ENCODE measurements around the gene RPF1. TPM values are rescaled to one million over a fixed set of nuclear protein-coding genes. Genes with fewer than 3 reads are reported as not detected.

The RPF1 gene
- total and polyA plus RNA-seq, 2 of the 4 experiments (the other 2 are of a cell fraction): 28.4 to 30.3 TPM

- peak overlapping the region; percentile 35; the same call in 1 of the 2 replicates for H3K56ac ChIP-seq (ENCODE audit: extremely low read depth, insufficient read depth, low read length)
- H4K5ac ChIP-seq (ENCODE audit: low read depth, low read length): no peak overlapping the region; the same call in 1 of the 2 replicates
- peak overlapping the region; percentile 46 to 59; a peak in 3 of 4 replicates for H4K8ac ChIP-seq (ENCODE audit: low read depth in 2 of 2, low read length in 2 of 2)
- H3K27ac ChIP-seq (ENCODE audit: insufficient read depth, low read length): no peak overlapping the region
- H3K4ac ChIP-seq (ENCODE audit: low read depth, low read length): peak overlapping the region; percentile 47
- no peak overlapping the region for H2AFZ ChIP-seq (replicated peaks; ENCODE audit: low read length, poor library complexity)
- no peak overlapping the region for H2AK9ac ChIP-seq (replicated peaks; ENCODE audit: low read depth, low read length, poor library complexity)
- peak overlapping the region; percentile 31 for H2BK5ac ChIP-seq (ENCODE audit: low read depth, low read length, poor library complexity, severe bottlenecking)
- BruUV-seq (replicated peaks): no TSS peak
- H3K9me1 ChIP-seq (ENCODE audit: insufficient read depth, low read length): no peaks in the 10 kb centered on the region
- H2BK15ac ChIP-seq (ENCODE audit: low read depth, low read length): 0 out of 3 replicates have a peak overlapping the region, but pooled peaks have one; percentile 3
- H3K36me3 ChIP-seq (ENCODE audit: control insufficient read depth, insufficient read depth, low read length): no peaks in the 10 kb centered on the region
- intact Hi-C loops (cut with micrococcal nuclease): loop anchor here (1.0 to 5.0 kb wide), 5 partner anchors 56 to 503 kb away; no protein-coding TSS in a partner anchor
- TF ChIP-seq SMC3 (IDR thresholded peaks at IDR 0.05; ENCODE audit: low read depth, low read length) (peak; percentile 99), ELK1 (IDR thresholded peaks at IDR 0.05; ENCODE audit: borderline replicate concordance, low read depth, low read length) (no peak), CTCF (conservative IDR thresholded peaks at IDR 0.05; ENCODE audit: low read depth, low read length) (peak; percentile 85), RAD21 (IDR thresholded peaks at IDR 0.05; ENCODE audit: low read length) (peak; percentile 91)
- peak overlapping the region; percentile 5; the same call in 1 of the 2 replicates for H3K18ac ChIP-seq (ENCODE audit: low read depth, low read length)
- H3K4me2 ChIP-seq (ENCODE audit: low read depth, low read length): peak overlapping the region; percentile 24; the same call in 1 of the 2 replicates
- peak overlapping the region; percentile 81; the same call in 1 of the 2 replicates for H2BK20ac ChIP-seq (ENCODE audit: low read depth, low read length)
- no peaks in the 10 kb centered on the region for H3K79me1 ChIP-seq (ENCODE audit: low read depth in 1 of 2, low read length in 2 of 2)
- ChIA-PET CTCF (interaction anchor here (0.6 to 1.6 kb wide), 6 partner anchors 24 to 292 kb away, joined by 3 to 5 read pairs (median 3); partner anchors contain the start of gene PRKACB), POLR2A (ENCODE audit: unreplicated experiment) (no interaction called here)
- dilution Hi-C loops (cut with HindIII; ENCODE audit: low sequenced_read_pairs, unreplicated experiment): loop anchor here (25.0 kb wide), 1 partner anchor 296 kb away; the partner anchor contains the start of gene PRKACB
- H4K20me1 ChIP-seq (ENCODE audit: insufficient read depth, low read length): no peaks in the 10 kb centered on the region
- H3K23ac ChIP-seq (ENCODE audit: low read depth, low read length): no peak overlapping the region
- DNase-seq (peak; percentile 78), ATAC-seq (ENCODE audit: low read depth) (peak; percentile 85)
- no peak overlapping the region for H4K91ac ChIP-seq (ENCODE audit: insufficient read depth, low read depth, low read length)
- H3K4me1 ChIP-seq (ENCODE audit: control insufficient read depth, insufficient read depth, low read length): no peaks in the 10 kb centered on the region; the same call in 1 of the 2 replicates
- peak overlapping the region; percentile 25; the same call in 1 of the 2 replicates for H2AK5ac ChIP-seq (ENCODE audit: low read depth, low read length)
- peaks cover 2% of the 10 kb centered on the region for H3K9me3 ChIP-seq (ENCODE audit: control insufficient read depth, insufficient read depth, low read length)
- 80% methylated on average over 2 of the region's 11 CpGs; no CpG with 5 or more reads in 1 of the 2 experiments for WGBS, 2 experiments (ENCODE audit: extremely low coverage in 2 of 2, insufficient read length in 1 of 2)
- peak overlapping the region; percentile 69 for H2BK120ac ChIP-seq (ENCODE audit: low read depth, low read length)
- no peak overlapping the region; the same call in 1 of the 2 replicates for H3K14ac ChIP-seq (replicated peaks; ENCODE audit: low read depth, low read length)
- H3K4me3 ChIP-seq (ENCODE audit: insufficient read depth, low read depth, low read length): no peak overlapping the region
- no peak overlapping the region; the same call in 1 of the 2 replicates for H3K9ac ChIP-seq (ENCODE audit: low read depth, low read length)
- no peaks in the 10 kb centered on the region for H3K27me3 ChIP-seq (ENCODE audit: control insufficient read depth, insufficient read depth, low read length)
- in situ Hi-C loops (cut with MboI; ENCODE audit: low sequenced_read_pairs): loop anchor here (5.0 to 25.0 kb wide), 3 partner anchors 286 to 509 kb away; no protein-coding TSS in a partner anchor
These were observed 45.6 kb upstream of the RPF1 start for GRCh38 chr1:84433258-84434080.

All from IMR-90 (cell line).